Mucosa of rectum (tissue), 2 donors: ENCODE results near the gene USP12.
"Not testable (repeated sequence)": the region's sequence is repeated elsewhere in the genome, so short reads cannot be mapped to it uniquely, and the experiment has no call there.

Experiments
- H3K27ac ChIP-seq, 2 donors: one replicate each; pipeline ENCODE4 v1.7.0; 2013; ENCODE audit warnings: inconsistent platforms in 2 of 2, low read depth in 2 of 2, low read length in 2 of 2
- H3K27me3 ChIP-seq, 2 donors: one replicate each; pipeline ENCODE4 v1.7.0; 2013; ENCODE audit warnings: low read length in 2 of 2; ENCODE audit not compliant: control insufficient read depth in 2 of 2, insufficient read depth in 2 of 2
- H3K36me3 ChIP-seq, 2 donors: one replicate each; pipeline ENCODE4 v1.7.0; 2013; ENCODE audit warnings: low read length in 2 of 2; ENCODE audit not compliant: control insufficient read depth in 2 of 2, insufficient read depth in 2 of 2
- H3K4me1 ChIP-seq, 2 donors: one replicate each; pipeline ENCODE4 v1.7.0; 2013; ENCODE audit warnings: low read length in 2 of 2, mild to moderate bottlenecking in 1 of 2; ENCODE audit not compliant: control insufficient read depth in 2 of 2, insufficient read depth in 2 of 2
- H3K4me3 ChIP-seq, 2 donors: one replicate each; pipeline ENCODE4 v1.7.0; 2013; ENCODE audit warnings: low read length in 2 of 2
- H3K9ac ChIP-seq, 2 donors: one replicate each; pipeline ENCODE4 v1.7.0; 2013; ENCODE audit warnings: low read length in 2 of 2, low read depth in 1 of 2, mild to moderate bottlenecking in 1 of 2
- H3K9me3 ChIP-seq, 2 donors: one replicate each; pipeline ENCODE4 v1.7.0; 2013; ENCODE audit warnings: low read length in 2 of 2; ENCODE audit not compliant: control insufficient read depth in 2 of 2
- donor health status: healthy.
- donor health status: Normal muscosa, but diverticular disease.

The USP12 gene

GRCh38 chr13:27086599-27087265, 84.9 kb downstream of the USP12 start:
- Histone ChIP-seq H3K27ac (no peak overlapping the region), H3K9me3 (no peaks in the 10 kb centered on the region), H3K4me3 (no peak overlapping the region), H3K9ac (no peak overlapping the region), H3K4me1 (no peaks in the 10 kb centered on the region), H3K27me3 (no peaks in the 10 kb centered on the region), H3K36me3 (peaks cover 19 to 34% of the 10 kb centered on the region in 2 donors)

GRCh38 chr13:27083183-27083582, 88.4 kb downstream of the USP12 start:
- Histone ChIP-seq H3K4me1 (no peaks in the 10 kb centered on the region), H3K36me3 (peaks cover 18 to 21% of the 10 kb centered on the region in 2 donors), H3K27ac (no peak overlapping the region), H3K9me3 (no peaks in the 10 kb centered on the region), H3K4me3 (no peak overlapping the region), H3K9ac (no peak overlapping the region), H3K27me3 (no peaks in the 10 kb centered on the region)

- no peak overlapping the region for H3K27ac ChIP-seq
- H3K4me1 ChIP-seq, result no peaks in the 10 kb centered on the region
- no peaks in the 10 kb centered on the region for H3K27me3 ChIP-seq
- no peak overlapping the region for H3K9ac ChIP-seq
- H3K36me3 ChIP-seq, result peaks cover 15 to 17% of the 10 kb centered on the region in 2 donors
- H3K9me3 ChIP-seq, result no peaks in the 10 kb centered on the region
- no peak overlapping the region for H3K4me3 ChIP-seq
Measured at GRCh38 chr13:27081893-27082679, 89.5 kb downstream of the USP12 start.

- Histone ChIP-seq H3K4me1 (no peaks in the 10 kb centered on the region), H3K9me3 (no peaks in the 10 kb centered on the region), H3K4me3 (no peak overlapping the region), H3K27ac (no peak overlapping the region), H3K9ac (no peak overlapping the region), H3K27me3 (no peaks in the 10 kb centered on the region), H3K36me3 (peaks cover 10 to 13% of the 10 kb centered on the region in 2 donors)
Measured at GRCh38 chr13:27080018-27080948, 91.3 kb downstream of the USP12 start.

- H3K9ac ChIP-seq, result no peak overlapping the region
- no peak overlapping the region for H3K4me3 ChIP-seq
- H3K27me3 ChIP-seq, result no peaks in the 10 kb centered on the region
- H3K36me3 ChIP-seq, result peaks cover 9 to 13% of the 10 kb centered on the region in 2 donors
- no peaks in the 10 kb centered on the region for H3K4me1 ChIP-seq
- no peak overlapping the region for H3K27ac ChIP-seq
- no peaks in the 10 kb centered on the region for H3K9me3 ChIP-seq
Measured at GRCh38 chr13:27079421-27079958, 92.1 kb downstream of the USP12 start.

- H3K9ac ChIP-seq, result no peak overlapping the region
- peaks cover 4 to 26% of the 10 kb centered on the region in 2 donors for H3K36me3 ChIP-seq
- no peaks in the 10 kb centered on the region for H3K4me1 ChIP-seq
- H3K27ac ChIP-seq, result no peak overlapping the region
- H3K27me3 ChIP-seq, result no peaks in the 10 kb centered on the region
- no peak overlapping the region for H3K4me3 ChIP-seq
- no peaks in the 10 kb centered on the region for H3K9me3 ChIP-seq
Measured at GRCh38 chr13:27077451-27077850, 94.2 kb downstream of the USP12 start.

GRCh38 chr13:27076421-27076820, 95.2 kb downstream of the USP12 start:
- H3K4me3 ChIP-seq, result no peak overlapping the region
- H3K4me1 ChIP-seq, result no peaks in the 10 kb centered on the region
- peaks cover 9 to 29% of the 10 kb centered on the region in 2 donors for H3K36me3 ChIP-seq
- H3K27me3 ChIP-seq, result no peaks in the 10 kb centered on the region
- no peak overlapping the region for H3K9ac ChIP-seq
- H3K27ac ChIP-seq, result no peak overlapping the region
- no peaks in the 10 kb centered on the region for H3K9me3 ChIP-seq

- H3K9me3 ChIP-seq, result no peaks in the 10 kb centered on the region
- H3K27ac ChIP-seq, result no peak overlapping the region
- H3K4me3 ChIP-seq, result no peak overlapping the region
- H3K9ac ChIP-seq, result no peak overlapping the region
- peaks cover 23% of the 10 kb centered on the region in 2 donors for H3K36me3 ChIP-seq
- no peaks in the 10 kb centered on the region for H3K27me3 ChIP-seq
- no peaks in the 10 kb centered on the region for H3K4me1 ChIP-seq
Measured at GRCh38 chr13:27073186-27073585, 98.4 kb downstream of the USP12 start.

GRCh38 chr13:27066123-27066522, 105.5 kb downstream of the USP12 start:
- not testable (repeated sequence) for H3K4me1 ChIP-seq, H3K9me3 ChIP-seq, H3K4me3 ChIP-seq, H3K27me3 ChIP-seq, H3K27ac ChIP-seq, H3K9ac ChIP-seq
- H3K36me3 ChIP-seq, result peaks cover 14 to 16% of the 10 kb centered on the region in 2 donors
